Measurements from ENCODE around the gene TMEM273. TPM values are rescaled to one million over a fixed set of nuclear protein-coding genes. Genes with fewer than 3 reads are reported as not detected.
A peak's percentile ranks its signal among the peaks of the same experiment; 100 is the strongest.

Gene TMEM273
- total RNA-seq, 1 donor from 2014 or later, result 48.5 TPM

DNA sequence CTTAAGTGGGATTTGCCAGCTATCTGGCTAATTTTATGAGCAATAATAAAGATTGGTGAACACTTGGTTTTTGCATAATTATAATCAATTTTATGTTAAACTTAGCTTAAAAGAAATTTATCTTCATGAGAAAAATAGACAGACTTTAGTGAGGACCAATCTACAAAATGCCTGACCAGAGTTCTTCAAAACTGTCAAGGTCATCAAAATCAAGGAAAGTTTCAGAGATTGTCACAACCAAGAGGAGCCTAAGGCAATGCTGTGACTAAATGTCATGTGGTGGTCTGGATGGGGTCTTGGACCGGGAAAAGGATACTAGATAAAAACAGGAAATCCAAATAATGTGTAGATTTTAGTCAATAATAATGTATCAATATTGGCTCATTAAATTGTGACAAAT, 36.7 kb downstream of the TMEM273 start:
- TF ChIP-seq, protein P1, sequence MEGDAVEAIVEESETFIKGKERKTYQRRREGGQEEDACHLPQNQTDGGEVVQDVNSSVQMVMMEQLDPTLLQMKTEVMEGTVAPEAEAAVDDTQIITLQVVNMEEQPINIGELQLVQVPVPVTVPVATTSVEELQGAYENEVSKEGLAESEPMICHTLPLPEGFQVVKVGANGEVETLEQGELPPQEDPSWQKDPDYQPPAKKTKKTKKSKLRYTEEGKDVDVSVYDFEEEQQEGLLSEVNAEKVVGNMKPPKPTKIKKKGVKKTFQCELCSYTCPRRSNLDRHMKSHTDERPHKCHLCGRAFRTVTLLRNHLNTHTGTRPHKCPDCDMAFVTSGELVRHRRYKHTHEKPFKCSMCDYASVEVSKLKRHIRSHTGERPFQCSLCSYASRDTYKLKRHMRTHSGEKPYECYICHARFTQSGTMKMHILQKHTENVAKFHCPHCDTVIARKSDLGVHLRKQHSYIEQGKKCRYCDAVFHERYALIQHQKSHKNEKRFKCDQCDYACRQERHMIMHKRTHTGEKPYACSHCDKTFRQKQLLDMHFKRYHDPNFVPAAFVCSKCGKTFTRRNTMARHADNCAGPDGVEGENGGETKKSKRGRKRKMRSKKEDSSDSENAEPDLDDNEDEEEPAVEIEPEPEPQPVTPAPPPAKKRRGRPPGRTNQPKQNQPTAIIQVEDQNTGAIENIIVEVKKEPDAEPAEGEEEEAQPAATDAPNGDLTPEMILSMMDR (IDR thresholded peaks at IDR 0.05), result no peak
- Histone ChIP-seq H3K27ac (no peak overlapping the region), H3K4me3 (no peak overlapping the region), H3K4me1 (no peaks in the 10 kb centered on the region), H3K36me3 (no peaks in the 10 kb centered on the region), H3K27me3 (ENCODE audit: low read depth) (no peaks in the 10 kb centered on the region), H3K9me3 (peaks cover 8% of the 10 kb centered on the region)
- no peak for DNase-seq
- no peak for ATAC-seq
- intact Hi-C loops (cut with DNase I), result no loop called here

GRCh38 chr10:49151025-49151445, 37.2 kb downstream of the TMEM273 start:
- intact Hi-C loops (cut with DNase I), result no loop called here
- DNase-seq, result no peak
- Histone ChIP-seq H3K27me3 (ENCODE audit: low read depth) (no peaks in the 10 kb centered on the region), H3K36me3 (no peaks in the 10 kb centered on the region), H3K4me1 (no peaks in the 10 kb centered on the region), H3K9me3 (peaks cover 8% of the 10 kb centered on the region), H3K27ac (no peak overlapping the region), H3K4me3 (no peak overlapping the region)
- TF ChIP-seq, protein P1 (IDR thresholded peaks at IDR 0.05), result no peak
- no peak for ATAC-seq

- H3K4me1 ChIP-seq, result no peaks in the 10 kb centered on the region
- no peaks in the 10 kb centered on the region for H3K36me3 ChIP-seq
- no peaks in the 10 kb centered on the region for H3K27me3 ChIP-seq (ENCODE audit: low read depth)
- no peak overlapping the region for H3K27ac ChIP-seq
- no peak for DNase-seq
- TF ChIP-seq, protein P1 (IDR thresholded peaks at IDR 0.05), result no peak
- intact Hi-C loops (cut with DNase I), result no loop called here
- H3K4me3 ChIP-seq, result no peak overlapping the region
- no peak for ATAC-seq
- peaks cover 8% of the 10 kb centered on the region for H3K9me3 ChIP-seq
These were observed 37.8 kb downstream of the TMEM273 start for GRCh38 chr10:49150426-49150825.

DNA sequence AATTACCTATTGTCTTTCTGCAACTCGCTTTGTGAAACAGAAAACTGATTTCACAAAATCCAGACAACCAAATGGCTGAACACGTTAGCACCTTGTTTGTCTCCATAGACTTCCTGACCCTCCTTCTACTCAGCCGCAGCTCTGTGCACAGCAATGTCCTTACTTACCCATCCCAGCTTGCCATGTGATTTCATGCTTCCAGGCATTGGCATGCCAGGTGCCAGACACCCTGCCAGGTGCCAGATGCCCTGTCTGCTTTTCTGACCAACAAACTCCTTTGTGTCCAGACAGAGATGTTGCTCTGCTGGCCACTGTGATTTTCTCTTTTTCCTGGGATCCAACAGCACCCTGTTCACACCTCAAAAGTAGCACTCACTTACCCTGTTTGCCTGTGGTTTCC, 38.3 kb downstream of the TMEM273 start:
- no peak overlapping the region for H3K27ac ChIP-seq
- intact Hi-C loops (cut with DNase I), result no loop called here
- no peak overlapping the region for H3K4me3 ChIP-seq
- TF ChIP-seq, protein P1 (IDR thresholded peaks at IDR 0.05), result no peak
- H3K4me1 ChIP-seq, result no peaks in the 10 kb centered on the region
- H3K27me3 ChIP-seq (ENCODE audit: low read depth), result no peaks in the 10 kb centered on the region
- H3K36me3 ChIP-seq, result no peaks in the 10 kb centered on the region
- DNase-seq (no peak), ATAC-seq (no peak)
- H3K9me3 ChIP-seq, result peaks cover 8% of the 10 kb centered on the region

- Histone ChIP-seq H3K4me3 (no peak overlapping the region), H3K9me3 (peaks cover 8% of the 10 kb centered on the region), H3K27me3 (ENCODE audit: low read depth) (no peaks in the 10 kb centered on the region), H3K4me1 (peaks cover 11% of the 10 kb centered on the region), H3K36me3 (no peaks in the 10 kb centered on the region), H3K27ac (no peak overlapping the region)
- DNase-seq, result no peak
- TF ChIP-seq, protein P1 (IDR thresholded peaks at IDR 0.05), result no peak
- peak in 1 of 2 donors; percentile 60 for ATAC-seq
- intact Hi-C loops (cut with DNase I), result no loop called here
These were observed 44.0 kb downstream of the TMEM273 start for GRCh38 chr10:49144058-49144720.
